Measurements from ENCODE around the gene SFXN1. TPM values are rescaled to one million over a fixed set of nuclear protein-coding genes. Genes with fewer than 3 reads are reported as not detected.

Gene SFXN1
- total and polyA plus RNA-seq, 12 donors: 10.1 to 142 (median 57.6) TPM

DNA sequence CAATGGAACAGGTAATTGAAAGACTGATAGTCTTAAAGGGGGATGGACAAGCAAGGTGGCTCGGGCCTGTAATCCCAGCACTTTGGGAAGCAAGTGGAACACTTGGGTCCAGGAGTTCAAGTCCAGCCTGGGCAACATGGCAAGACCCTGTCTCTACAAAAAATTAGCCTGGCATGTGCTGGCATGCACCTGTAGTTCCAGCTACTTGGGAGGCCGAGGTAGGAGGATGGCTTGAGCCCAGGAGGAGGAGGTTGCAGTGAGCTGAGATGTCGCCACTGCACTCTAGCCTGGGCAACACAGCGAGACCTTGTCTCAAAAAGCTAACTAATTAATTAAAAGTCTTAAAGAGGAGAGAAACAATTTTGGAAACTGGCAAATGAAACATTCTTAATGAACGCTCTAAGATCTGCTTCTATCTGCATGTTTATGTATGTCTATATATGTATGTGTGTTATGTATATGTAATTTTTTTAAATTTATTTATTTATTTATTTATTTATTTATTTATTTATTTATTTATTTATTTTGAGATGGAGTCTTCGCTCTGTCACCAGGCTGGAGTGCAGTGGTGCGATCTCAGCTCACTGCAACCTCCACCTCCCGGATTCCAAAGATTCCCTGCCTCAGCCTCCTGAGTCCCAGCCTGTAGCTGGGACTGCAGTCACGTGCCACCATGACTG is 80.6 kb downstream of the SFXN1 start:
- Histone ChIP-seq H3K27ac (no peak overlapping the region), H3K36me3 (replicated peaks in 1 of 2) (no peaks in the 10 kb centered on the region), H3K9me3 (replicated peaks in 1 of 3) (no peaks in the 10 kb centered on the region), H3K4me1 (replicated peaks in 1 of 2) (no peaks in the 10 kb centered on the region), H3K27me3 (no peaks in the 10 kb centered on the region), H3K4me3 (no peak overlapping the region)
- DNase-seq: no peak
- 89 to 94% (median 92%) methylated on average over 9 of the region's 9 CpGs for WGBS, 4 donors
- intact Hi-C loops (cut with DNase I): no loop called here
- TF ChIP-seq, protein P1, sequence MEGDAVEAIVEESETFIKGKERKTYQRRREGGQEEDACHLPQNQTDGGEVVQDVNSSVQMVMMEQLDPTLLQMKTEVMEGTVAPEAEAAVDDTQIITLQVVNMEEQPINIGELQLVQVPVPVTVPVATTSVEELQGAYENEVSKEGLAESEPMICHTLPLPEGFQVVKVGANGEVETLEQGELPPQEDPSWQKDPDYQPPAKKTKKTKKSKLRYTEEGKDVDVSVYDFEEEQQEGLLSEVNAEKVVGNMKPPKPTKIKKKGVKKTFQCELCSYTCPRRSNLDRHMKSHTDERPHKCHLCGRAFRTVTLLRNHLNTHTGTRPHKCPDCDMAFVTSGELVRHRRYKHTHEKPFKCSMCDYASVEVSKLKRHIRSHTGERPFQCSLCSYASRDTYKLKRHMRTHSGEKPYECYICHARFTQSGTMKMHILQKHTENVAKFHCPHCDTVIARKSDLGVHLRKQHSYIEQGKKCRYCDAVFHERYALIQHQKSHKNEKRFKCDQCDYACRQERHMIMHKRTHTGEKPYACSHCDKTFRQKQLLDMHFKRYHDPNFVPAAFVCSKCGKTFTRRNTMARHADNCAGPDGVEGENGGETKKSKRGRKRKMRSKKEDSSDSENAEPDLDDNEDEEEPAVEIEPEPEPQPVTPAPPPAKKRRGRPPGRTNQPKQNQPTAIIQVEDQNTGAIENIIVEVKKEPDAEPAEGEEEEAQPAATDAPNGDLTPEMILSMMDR (IDR thresholded peaks at IDR 0.05): no peak
- no peak for TF ChIP-seq POLR2A (IDR thresholded peaks at IDR 0.05)

DNA sequence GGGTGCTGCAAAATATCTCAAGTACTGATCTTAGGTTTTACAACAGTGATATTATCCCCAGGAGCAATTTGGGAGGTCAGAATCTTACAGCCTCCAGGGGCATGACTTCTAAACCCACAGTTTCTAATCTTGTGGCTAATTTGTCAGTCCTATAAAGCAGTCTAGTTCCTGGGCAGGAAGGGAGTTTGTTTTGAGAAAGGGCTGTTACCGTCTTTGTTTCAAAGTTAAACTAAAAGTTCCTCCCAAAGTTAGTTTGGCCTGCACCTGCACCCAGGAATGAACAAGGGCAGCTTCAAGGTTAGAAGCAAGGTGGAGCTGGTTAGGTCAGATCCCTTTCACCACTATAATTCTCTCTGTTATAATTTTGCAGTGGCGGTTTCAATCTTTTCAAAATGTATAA is 81.7 kb downstream of the SFXN1 start:
- TF ChIP-seq, protein P1 (IDR thresholded peaks at IDR 0.05): no peak
- TF ChIP-seq POLR2A (IDR thresholded peaks at IDR 0.05): no peak
- intact Hi-C loops (cut with DNase I): no loop called here
- Histone ChIP-seq H3K9me3 (replicated peaks in 1 of 3) (no peaks in the 10 kb centered on the region), H3K27me3 (no peaks in the 10 kb centered on the region), H3K27ac (no peak overlapping the region), H3K4me3 (no peak overlapping the region), H3K36me3 (replicated peaks in 1 of 2) (no peaks in the 10 kb centered on the region), H3K4me1 (replicated peaks in 1 of 2) (no peaks in the 10 kb centered on the region)
- WGBS, 4 donors: 46 to 55% (median 53%) methylated on average over 2 of the region's 2 CpGs
- no peak for DNase-seq

DNA sequence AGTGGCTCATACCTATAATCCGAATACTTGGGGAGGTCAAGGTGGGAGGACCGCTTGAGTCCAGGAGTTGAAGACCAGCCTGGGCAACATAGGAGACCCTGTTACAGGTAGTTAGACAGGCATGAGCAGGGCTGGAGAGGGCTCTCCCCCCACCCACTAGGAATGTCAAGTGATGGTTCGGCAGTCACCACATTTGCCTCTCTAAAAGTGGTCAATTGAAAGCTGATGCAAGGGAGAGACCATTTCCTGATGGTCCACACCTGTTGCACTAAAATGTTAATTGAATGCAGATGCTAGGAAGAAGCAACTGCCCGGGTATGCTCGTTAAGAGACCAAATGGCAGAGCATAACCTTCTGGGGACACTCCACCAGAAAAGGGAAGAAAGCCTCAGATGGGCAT is 82.7 kb downstream of the SFXN1 start:
- no peak overlapping the region for H3K4me3 ChIP-seq
- no peak for DNase-seq
- intact Hi-C loops (cut with DNase I): no loop called here
- no peaks in the 10 kb centered on the region for H3K27me3 ChIP-seq
- H3K27ac ChIP-seq: no peak overlapping the region
- 55 to 62% (median 59%) methylated on average over 5 of the region's 5 CpGs for WGBS, 4 donors
- no peaks in the 10 kb centered on the region for H3K9me3 ChIP-seq (replicated peaks in 1 of 3)
- no peaks in the 10 kb centered on the region for H3K4me1 ChIP-seq (replicated peaks in 1 of 2)
- no peaks in the 10 kb centered on the region for H3K36me3 ChIP-seq (replicated peaks in 1 of 2)
- TF ChIP-seq, protein P1 (IDR thresholded peaks at IDR 0.05): no peak
- TF ChIP-seq POLR2A (IDR thresholded peaks at IDR 0.05): no peak

DNA sequence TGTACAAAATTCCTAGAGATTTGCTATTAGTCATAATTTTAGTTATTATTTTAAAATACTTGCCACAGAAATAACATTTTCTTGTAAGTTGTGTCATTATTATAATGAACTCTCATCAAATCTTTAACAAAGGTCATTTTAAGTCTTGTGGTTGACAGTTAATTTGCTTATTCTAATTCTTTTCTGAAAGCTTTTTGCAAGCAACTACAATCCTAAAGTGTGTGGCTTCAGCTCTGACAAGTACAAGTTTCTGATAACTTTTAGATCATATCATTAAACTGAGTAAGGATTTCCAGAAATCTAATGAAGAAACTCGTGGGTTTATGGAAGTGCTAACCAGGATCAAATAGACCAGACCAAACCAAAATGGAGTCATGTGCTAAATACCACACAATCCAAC is 86.4 kb downstream of the SFXN1 start:
- no peak overlapping the region for H3K4me3 ChIP-seq
- TF ChIP-seq, protein P1 (IDR thresholded peaks at IDR 0.05): no peak
- TF ChIP-seq POLR2A (IDR thresholded peaks at IDR 0.05): no peak
- 25 to 38% (median 32%) methylated on average over 1 of the region's 1 CpG for WGBS, 4 donors
- DNase-seq: no peak
- H3K27me3 ChIP-seq: no peaks in the 10 kb centered on the region
- H3K36me3 ChIP-seq (replicated peaks in 1 of 2): no peaks in the 10 kb centered on the region
- intact Hi-C loops (cut with DNase I): no loop called here
- H3K4me1 ChIP-seq (replicated peaks in 1 of 2): no peaks in the 10 kb centered on the region
- no peaks in the 10 kb centered on the region for H3K9me3 ChIP-seq (replicated peaks in 1 of 3)
- no peak overlapping the region for H3K27ac ChIP-seq

Measured in adrenal gland (tissue), 12 donors.